Transverse colon (tissue), 4 donors: ENCODE data around the gene LNX1.

ENCODE experiments used
- CTCF ChIP-seq, 5 experiments: fragments of 200-600 bp in 3 of 5; fragments of 450-650 bp in 2 of 5; sonication (generic) in 3 of 5; IDR thresholded peaks; 1 replicate in 2 of 5; 2 replicates in 3 of 5; pipeline ENCODE4 v1.5.1; 2016 to 2017; ENCODE audit warnings: antibody characterized with exemption in 5 of 5, inconsistent platforms in 3 of 5, mild to moderate bottlenecking in 2 of 5, moderate library complexity in 1 of 5
- POLR2A ChIP-seq: fragments of 450-650 bp; IDR thresholded peaks from one replicate; pipeline ENCODE4 v1.6.1; 2016; ENCODE audit warnings: antibody characterized with exemption, mild to moderate bottlenecking, moderate library complexity
- POLR2AphosphoS5 ChIP-seq, 3 donors: sonication (generic); formaldehyde crosslinking; IDR thresholded peaks; one replicate each; pipeline ENCODE4 v1.6.1; 2016; ENCODE audit warnings: antibody characterized with exemption in 3 of 3

- no peak for TF ChIP-seq CTCF (IDR thresholded peaks at IDR 0.05)
- TF ChIP-seq POLR2AphosphoS5 (IDR thresholded peaks at IDR 0.05), result no peak
- TF ChIP-seq POLR2A, result no peak
Measured at GRCh38 chr4:53422367-53422766, 168.9 kb downstream of the LNX1 start.
